Measurements from ENCODE around the gene MLXIPL. TPM values are rescaled to one million over a fixed set of nuclear protein-coding genes. Genes with fewer than 3 reads are reported as not detected.
"Not testable (repeated sequence)": the region's sequence is repeated elsewhere in the genome, so short reads cannot be mapped to it uniquely, and the experiment has no call there.

MLXIPL gene
- total and polyA plus RNA-seq, 2 experiments from 2014 or later = 21.7 to 46.7 TPM

DNA sequence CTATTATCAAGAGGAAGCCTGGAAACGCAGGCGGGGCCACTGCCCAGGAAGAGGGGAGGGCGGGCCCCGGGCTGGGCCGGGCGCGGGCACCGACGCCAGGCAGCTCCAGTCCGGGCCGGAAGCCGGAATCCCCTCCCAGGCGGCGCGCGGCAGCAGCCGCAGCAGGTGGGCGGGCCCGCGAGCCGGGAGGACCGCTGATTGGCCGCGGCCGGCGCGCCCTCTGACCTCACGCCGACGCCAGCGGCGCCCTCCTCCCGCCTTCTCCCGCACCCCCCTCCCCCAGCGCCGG, 67.3 kb downstream of the MLXIPL start:
- no peaks in the 10 kb centered on the region for H3K9me3 ChIP-seq (ENCODE audit: low read depth)
- H3K79me2 ChIP-seq = peaks cover 47% of the 10 kb centered on the region
- peak overlapping the region; percentile 100 for H3K27ac ChIP-seq
- WGBS (ENCODE audit: low lambda C conversion rate, missing lambda C conversion rate) = no CpG with 5 or more reads among the region's 36 CpGs
- peak overlapping the region; percentile 91 for H3K4me2 ChIP-seq
- peaks cover 13% of the 10 kb centered on the region for H3K4me1 ChIP-seq (ENCODE audit: insufficient read depth)
- peak overlapping the region; percentile 84 for H2AFZ ChIP-seq
- TF ChIP-seq, protein P1, sequence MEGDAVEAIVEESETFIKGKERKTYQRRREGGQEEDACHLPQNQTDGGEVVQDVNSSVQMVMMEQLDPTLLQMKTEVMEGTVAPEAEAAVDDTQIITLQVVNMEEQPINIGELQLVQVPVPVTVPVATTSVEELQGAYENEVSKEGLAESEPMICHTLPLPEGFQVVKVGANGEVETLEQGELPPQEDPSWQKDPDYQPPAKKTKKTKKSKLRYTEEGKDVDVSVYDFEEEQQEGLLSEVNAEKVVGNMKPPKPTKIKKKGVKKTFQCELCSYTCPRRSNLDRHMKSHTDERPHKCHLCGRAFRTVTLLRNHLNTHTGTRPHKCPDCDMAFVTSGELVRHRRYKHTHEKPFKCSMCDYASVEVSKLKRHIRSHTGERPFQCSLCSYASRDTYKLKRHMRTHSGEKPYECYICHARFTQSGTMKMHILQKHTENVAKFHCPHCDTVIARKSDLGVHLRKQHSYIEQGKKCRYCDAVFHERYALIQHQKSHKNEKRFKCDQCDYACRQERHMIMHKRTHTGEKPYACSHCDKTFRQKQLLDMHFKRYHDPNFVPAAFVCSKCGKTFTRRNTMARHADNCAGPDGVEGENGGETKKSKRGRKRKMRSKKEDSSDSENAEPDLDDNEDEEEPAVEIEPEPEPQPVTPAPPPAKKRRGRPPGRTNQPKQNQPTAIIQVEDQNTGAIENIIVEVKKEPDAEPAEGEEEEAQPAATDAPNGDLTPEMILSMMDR (IDR thresholded peaks at IDR 0.05; ENCODE audit: poor library complexity) = no peak
- TF ChIP-seq EZH2phosphoT487 (IDR thresholded peaks at IDR 0.05; ENCODE audit: low read depth, severe bottlenecking, unreplicated experiment) = no peak
- TF ChIP-seq EZH2 (IDR thresholded peaks at IDR 0.05; ENCODE audit: borderline replicate concordance) = no peak
- H3K27me3 ChIP-seq = no peaks in the 10 kb centered on the region
- peak overlapping the region; percentile 83 for H3K4me3 ChIP-seq
- DNase-seq (ENCODE audit: low spot score) = peak; percentile 98
- H3K9me2 ChIP-seq (replicated peaks; ENCODE audit: insufficient read depth) = no peaks in the 10 kb centered on the region
- H4K20me1 ChIP-seq (ENCODE audit: insufficient read depth, poor library complexity, severe bottlenecking) = peaks cover 25% of the 10 kb centered on the region
- no peaks in the 10 kb centered on the region for H3K36me3 ChIP-seq (replicated peaks; ENCODE audit: insufficient read depth, low read depth)

DNA sequence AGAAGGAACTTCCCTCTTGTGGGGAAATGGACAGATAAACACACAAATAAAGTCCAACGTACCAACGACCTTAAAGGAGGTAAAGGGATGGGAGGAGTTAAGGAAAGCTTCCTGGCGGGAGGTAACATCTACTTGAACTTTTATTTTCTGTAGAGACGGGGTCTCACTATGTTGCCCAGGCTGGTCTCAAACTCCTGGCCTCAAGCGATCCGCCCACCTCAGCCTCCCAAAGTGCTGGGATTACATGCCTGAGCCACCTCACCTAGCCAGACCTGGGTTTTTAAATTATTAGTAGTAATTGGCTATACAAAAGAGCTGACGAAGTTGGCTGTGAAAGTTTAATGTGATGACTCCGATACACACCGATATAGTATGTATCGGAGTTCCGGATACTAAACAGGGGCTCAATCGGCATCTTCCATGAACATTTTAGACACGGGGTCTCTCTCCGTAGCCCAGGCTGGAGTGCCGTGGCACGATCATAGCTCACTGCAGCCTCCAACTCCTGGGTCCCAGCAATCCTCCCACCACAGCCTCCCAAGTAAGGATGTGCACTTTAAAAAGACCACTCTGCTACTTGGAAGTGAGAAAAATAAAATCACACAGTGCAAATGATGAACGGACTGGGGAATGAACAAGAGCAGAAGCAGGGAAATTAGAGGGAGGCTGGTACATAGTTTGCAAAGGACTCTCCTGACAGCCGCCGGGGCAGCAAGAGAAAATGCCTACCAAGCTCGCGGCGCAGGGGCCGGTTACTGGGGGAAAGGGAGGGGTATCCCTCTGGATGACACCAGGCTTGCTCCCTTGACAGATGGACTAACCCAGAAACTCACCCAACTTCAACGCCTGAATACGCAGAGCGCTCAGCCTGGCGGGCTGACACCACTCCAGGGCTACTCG, 67.9 kb downstream of the MLXIPL start:
- Histone ChIP-seq H3K27me3 (no peaks in the 10 kb centered on the region), H3K9me3 (ENCODE audit: low read depth) (no peaks in the 10 kb centered on the region), H3K4me1 (ENCODE audit: insufficient read depth) (peaks cover 13% of the 10 kb centered on the region), H2AFZ (peak overlapping the region; percentile 23), H3K4me2 (peak overlapping the region; percentile 91), H3K4me3 (peak overlapping the region; percentile 60), H3K27ac (peak overlapping the region; percentile 85), H4K20me1 (ENCODE audit: insufficient read depth, poor library complexity, severe bottlenecking) (peaks cover 25% of the 10 kb centered on the region), H3K9me2 (replicated peaks; ENCODE audit: insufficient read depth) (no peaks in the 10 kb centered on the region), H3K79me2 (peaks cover 53% of the 10 kb centered on the region), H3K36me3 (replicated peaks; ENCODE audit: insufficient read depth, low read depth) (no peaks in the 10 kb centered on the region)
- TF ChIP-seq, protein P1 (IDR thresholded peaks at IDR 0.05; ENCODE audit: poor library complexity) = no peak
- TF ChIP-seq EZH2phosphoT487 (IDR thresholded peaks at IDR 0.05; ENCODE audit: low read depth, severe bottlenecking, unreplicated experiment) = no peak
- no peak for DNase-seq (ENCODE audit: low spot score)
- 39% methylated on average over 27 of the region's 28 CpGs for WGBS (ENCODE audit: low lambda C conversion rate, missing lambda C conversion rate)

DNA sequence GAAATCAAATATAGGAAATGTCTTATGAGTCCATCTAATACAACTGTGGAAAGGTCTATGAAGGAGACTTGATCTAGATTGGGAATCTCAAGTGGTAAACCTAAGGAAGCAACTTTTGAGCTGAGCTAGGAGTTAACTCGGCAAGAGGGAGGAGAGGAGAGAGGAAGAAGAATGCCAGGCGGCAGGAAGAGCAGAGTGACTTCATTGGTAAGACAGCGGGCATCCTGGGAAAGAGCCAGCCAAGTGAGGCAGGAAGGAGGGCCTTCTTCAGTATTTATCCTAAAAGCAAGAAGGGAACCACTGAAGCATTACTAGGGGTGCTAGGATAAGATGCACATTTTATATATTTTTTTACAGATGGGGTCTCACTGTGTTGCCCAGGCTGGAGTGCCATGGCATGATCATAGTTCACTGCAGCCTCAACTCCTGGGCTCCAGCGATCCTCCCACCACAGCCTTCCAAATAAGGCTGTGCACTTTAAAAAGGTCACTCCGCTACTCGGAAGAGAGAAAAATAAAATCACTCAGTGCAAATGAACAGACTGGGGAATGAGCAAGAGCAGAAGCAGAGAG, 68.8 kb downstream of the MLXIPL start:
- Histone ChIP-seq H3K27ac (peak overlapping the region; percentile 85), H3K4me2 (peak overlapping the region; percentile 91), H3K79me2 (peaks cover 60% of the 10 kb centered on the region), H3K4me1 (ENCODE audit: insufficient read depth) (peaks cover 13% of the 10 kb centered on the region), H3K9me2 (replicated peaks; ENCODE audit: insufficient read depth) (no peaks in the 10 kb centered on the region), H2AFZ (no peak overlapping the region), H3K27me3 (no peaks in the 10 kb centered on the region), H3K36me3 (replicated peaks; ENCODE audit: insufficient read depth, low read depth) (no peaks in the 10 kb centered on the region), H3K4me3 (no peak overlapping the region), H4K20me1 (ENCODE audit: insufficient read depth, poor library complexity, severe bottlenecking) (peaks cover 25% of the 10 kb centered on the region), H3K9me3 (ENCODE audit: low read depth) (no peaks in the 10 kb centered on the region)
- TF ChIP-seq EZH2phosphoT487 (IDR thresholded peaks at IDR 0.05; ENCODE audit: low read depth, severe bottlenecking, unreplicated experiment) (no peak), EZH2 (IDR thresholded peaks at IDR 0.05; ENCODE audit: borderline replicate concordance) (no peak)
- TF ChIP-seq, protein P1 (IDR thresholded peaks at IDR 0.05; ENCODE audit: poor library complexity) = no peak
- DNase-seq (ENCODE audit: low spot score) = no peak
- WGBS (ENCODE audit: low lambda C conversion rate, missing lambda C conversion rate) = 90% methylated on average over 6 of the region's 6 CpGs

DNA sequence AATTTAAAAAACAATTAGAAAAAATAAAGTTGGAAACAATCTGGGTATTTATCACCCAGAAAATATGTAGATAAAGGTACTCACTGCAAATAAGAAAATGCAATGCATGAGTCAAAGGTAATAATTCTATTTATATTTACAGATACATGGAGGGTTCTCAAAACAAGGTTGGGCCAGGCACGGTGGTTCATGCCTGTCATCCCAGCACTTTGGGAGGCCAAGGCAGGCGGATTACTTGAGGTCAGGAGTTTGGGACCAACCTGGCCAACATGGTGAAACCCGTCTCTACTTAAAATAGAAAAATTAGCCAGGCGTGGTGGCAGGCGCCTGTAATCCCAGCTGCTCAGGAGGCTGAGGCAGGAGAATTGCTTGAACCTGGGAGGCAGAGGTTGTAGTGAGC, 74.2 kb downstream of the MLXIPL start:
- H4K20me1 ChIP-seq (ENCODE audit: insufficient read depth, poor library complexity, severe bottlenecking) = peaks cover 27% of the 10 kb centered on the region
- 93% methylated on average over 5 of the region's 5 CpGs for WGBS (ENCODE audit: low lambda C conversion rate, missing lambda C conversion rate)
- not testable (repeated sequence) for H3K36me3 ChIP-seq (replicated peaks; ENCODE audit: insufficient read depth, low read depth)

More for the DNA sequence above, 74.2 kb downstream of the MLXIPL start:
- not testable (repeated sequence) for H3K4me2 ChIP-seq; H3K9me2 ChIP-seq (replicated peaks; ENCODE audit: insufficient read depth); H3K27me3 ChIP-seq; H2AFZ ChIP-seq; H3K27ac ChIP-seq; H3K4me1 ChIP-seq (ENCODE audit: insufficient read depth); H3K4me3 ChIP-seq; DNase-seq (ENCODE audit: low spot score); H3K9me3 ChIP-seq (ENCODE audit: low read depth)
- peaks cover 92% of the 10 kb centered on the region for H3K79me2 ChIP-seq
